Stomach (tissue), 4 donors: ENCODE data around the gene CHST7.

Source experiments
- CTCF ChIP-seq, 7 experiments: fragments of 450-650 bp in 4 of 7; fragments of 200-600 bp in 3 of 7; sonication (generic) in 3 of 7; IDR thresholded peaks; one replicate each; pipeline ENCODE4 v1.5.1; 2016 to 2019; ENCODE audit warnings: antibody characterized with exemption in 7 of 7, control low read depth in 2 of 7, mild to moderate bottlenecking in 1 of 7
- POLR2AphosphoS5 ChIP-seq, 3 donors: sonication (generic); formaldehyde crosslinking; IDR thresholded peaks; one replicate each; pipeline ENCODE4 v1.6.1; 2016; ENCODE audit warnings: antibody characterized with exemption in 3 of 3

- TF ChIP-seq CTCF (IDR thresholded peaks at IDR 0.05), result no peak
- TF ChIP-seq POLR2AphosphoS5 (IDR thresholded peaks at IDR 0.05), result no peak
Measured at GRCh38 chrX:46601283-46601682, 27.7 kb downstream of the CHST7 start.
